ENCODE measurements around the gene MTA1.

Gene MTA1

GRCh38 chr14:105455086-105455640 lies 35.5 kb downstream of the MTA1 start:
- Histone ChIP-seq H3K27ac (ENCODE audit: low read depth, low read length) (no peak overlapping the region), H3K27me3 (ENCODE audit: control insufficient read depth, low read length) (no peaks in the 10 kb centered on the region), H3K36me3 (ENCODE audit: control insufficient read depth, low read length) (peaks cover 52% of the 10 kb centered on the region), H3F3A (ENCODE audit: control insufficient read depth, insufficient read depth) (no peaks in the 10 kb centered on the region), H3K4me1 (ENCODE audit: control insufficient read depth, low read length) (no peaks in the 10 kb centered on the region), H3K4me3 (ENCODE audit: low read length) (no peak overlapping the region), H3K79me2 (ENCODE audit: control insufficient read depth, low read length) (no peaks in the 10 kb centered on the region), H3K9me2 (replicated peaks; ENCODE audit: control insufficient read depth, low read length) (no peaks in the 10 kb centered on the region), H3K9me3 (ENCODE audit: control insufficient read depth, insufficient read depth, low read length) (no peaks in the 10 kb centered on the region), H4K20me1 (ENCODE audit: control insufficient read depth, insufficient read depth, low read depth, low read length) (no peaks in the 10 kb centered on the region), H3K4me2 (ENCODE audit: low read length) (no peak overlapping the region)
- TF ChIP-seq, protein P1, sequence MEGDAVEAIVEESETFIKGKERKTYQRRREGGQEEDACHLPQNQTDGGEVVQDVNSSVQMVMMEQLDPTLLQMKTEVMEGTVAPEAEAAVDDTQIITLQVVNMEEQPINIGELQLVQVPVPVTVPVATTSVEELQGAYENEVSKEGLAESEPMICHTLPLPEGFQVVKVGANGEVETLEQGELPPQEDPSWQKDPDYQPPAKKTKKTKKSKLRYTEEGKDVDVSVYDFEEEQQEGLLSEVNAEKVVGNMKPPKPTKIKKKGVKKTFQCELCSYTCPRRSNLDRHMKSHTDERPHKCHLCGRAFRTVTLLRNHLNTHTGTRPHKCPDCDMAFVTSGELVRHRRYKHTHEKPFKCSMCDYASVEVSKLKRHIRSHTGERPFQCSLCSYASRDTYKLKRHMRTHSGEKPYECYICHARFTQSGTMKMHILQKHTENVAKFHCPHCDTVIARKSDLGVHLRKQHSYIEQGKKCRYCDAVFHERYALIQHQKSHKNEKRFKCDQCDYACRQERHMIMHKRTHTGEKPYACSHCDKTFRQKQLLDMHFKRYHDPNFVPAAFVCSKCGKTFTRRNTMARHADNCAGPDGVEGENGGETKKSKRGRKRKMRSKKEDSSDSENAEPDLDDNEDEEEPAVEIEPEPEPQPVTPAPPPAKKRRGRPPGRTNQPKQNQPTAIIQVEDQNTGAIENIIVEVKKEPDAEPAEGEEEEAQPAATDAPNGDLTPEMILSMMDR (IDR thresholded peaks at IDR 0.05; ENCODE audit: low read depth, low read length, poor library complexity, severe bottlenecking) = no peak
- no peak for TF ChIP-seq EZH2phosphoT487 (IDR thresholded peaks at IDR 0.05; ENCODE audit: borderline replicate concordance, low read length)

DNA sequence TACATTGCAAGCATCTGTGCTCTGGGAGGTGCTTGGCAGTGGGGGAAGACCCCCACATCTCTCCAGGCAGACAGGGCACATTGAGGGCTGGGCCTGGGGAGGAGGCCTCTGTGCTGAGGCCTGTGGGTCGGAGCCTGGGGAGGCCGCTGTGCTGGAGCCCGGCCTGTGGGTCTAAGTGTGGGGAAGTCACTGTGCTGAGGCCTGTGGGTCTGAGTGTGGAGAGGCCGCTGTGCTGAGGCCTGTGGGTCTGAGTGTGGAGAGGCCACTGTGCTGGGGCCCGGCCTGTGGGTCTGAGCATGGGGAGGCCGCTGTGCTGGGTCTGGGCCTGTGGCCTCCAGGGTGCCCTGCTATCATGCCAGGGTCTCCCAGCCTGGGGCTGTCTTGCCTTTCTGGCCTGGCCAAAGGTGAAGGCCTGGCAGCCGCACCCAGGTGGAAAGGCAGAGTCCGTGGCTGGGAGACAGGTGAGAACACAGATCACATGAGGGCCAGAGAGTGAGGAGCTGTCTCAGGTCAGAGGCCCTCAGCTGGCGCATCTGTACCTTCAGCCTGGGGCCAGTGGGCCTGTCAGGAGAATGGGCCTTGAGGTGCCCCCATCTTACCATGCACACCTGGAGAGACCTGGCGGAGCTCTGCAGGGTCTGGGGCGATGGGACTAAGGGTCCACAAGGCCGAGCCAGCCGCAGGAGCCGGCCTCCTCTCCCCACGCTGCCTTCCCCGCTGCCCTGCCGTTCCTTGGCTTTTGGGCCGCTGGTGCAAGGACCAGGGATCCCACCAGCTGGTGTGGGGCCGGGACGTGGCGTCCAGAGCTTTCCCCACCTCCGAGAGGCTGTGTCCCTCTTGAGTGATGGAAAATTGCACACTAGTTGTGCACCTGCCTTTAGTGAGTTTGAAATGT lies 36.4 kb downstream of the MTA1 start:
- no peaks in the 10 kb centered on the region for H3K4me1 ChIP-seq (ENCODE audit: control insufficient read depth, low read length)
- no peaks in the 10 kb centered on the region for H3K9me2 ChIP-seq (replicated peaks; ENCODE audit: control insufficient read depth, low read length)
- TF ChIP-seq EZH2phosphoT487 (IDR thresholded peaks at IDR 0.05; ENCODE audit: borderline replicate concordance, low read length) = no peak
- TF ChIP-seq, protein P1 (IDR thresholded peaks at IDR 0.05; ENCODE audit: low read depth, low read length, poor library complexity, severe bottlenecking) = no peak
- no peak overlapping the region for H3K27ac ChIP-seq (ENCODE audit: low read depth, low read length)
- no peak overlapping the region for H3K4me2 ChIP-seq (ENCODE audit: low read length)
- no peak overlapping the region for H3K4me3 ChIP-seq (ENCODE audit: low read length)
- no peaks in the 10 kb centered on the region for H3F3A ChIP-seq (ENCODE audit: control insufficient read depth, insufficient read depth)
- H3K79me2 ChIP-seq (ENCODE audit: control insufficient read depth, low read length) = no peaks in the 10 kb centered on the region
- H3K27me3 ChIP-seq (ENCODE audit: control insufficient read depth, low read length) = no peaks in the 10 kb centered on the region
- H3K36me3 ChIP-seq (ENCODE audit: control insufficient read depth, low read length) = peaks cover 52% of the 10 kb centered on the region
- no peaks in the 10 kb centered on the region for H4K20me1 ChIP-seq (ENCODE audit: control insufficient read depth, insufficient read depth, low read depth, low read length)
- H3K9me3 ChIP-seq (ENCODE audit: control insufficient read depth, insufficient read depth, low read length) = no peaks in the 10 kb centered on the region

- H3K79me2 ChIP-seq (ENCODE audit: control insufficient read depth, low read length) = no peaks in the 10 kb centered on the region
- no peaks in the 10 kb centered on the region for H3K4me1 ChIP-seq (ENCODE audit: control insufficient read depth, low read length)
- no peak overlapping the region for H3K4me2 ChIP-seq (ENCODE audit: low read length)
- no peaks in the 10 kb centered on the region for H4K20me1 ChIP-seq (ENCODE audit: control insufficient read depth, insufficient read depth, low read depth, low read length)
- no peaks in the 10 kb centered on the region for H3K9me2 ChIP-seq (replicated peaks; ENCODE audit: control insufficient read depth, low read length)
- no peaks in the 10 kb centered on the region for H3F3A ChIP-seq (ENCODE audit: control insufficient read depth, insufficient read depth)
- TF ChIP-seq EZH2phosphoT487 (IDR thresholded peaks at IDR 0.05; ENCODE audit: borderline replicate concordance, low read length) = no peak
- TF ChIP-seq, protein P1 (IDR thresholded peaks at IDR 0.05; ENCODE audit: low read depth, low read length, poor library complexity, severe bottlenecking) = no peak
- peaks cover 56% of the 10 kb centered on the region for H3K36me3 ChIP-seq (ENCODE audit: control insufficient read depth, low read length)
- no peak overlapping the region for H3K27ac ChIP-seq (ENCODE audit: low read depth, low read length)
- H3K4me3 ChIP-seq (ENCODE audit: low read length) = no peak overlapping the region
- no peaks in the 10 kb centered on the region for H3K9me3 ChIP-seq (ENCODE audit: control insufficient read depth, insufficient read depth, low read length)
- no peaks in the 10 kb centered on the region for H3K27me3 ChIP-seq (ENCODE audit: control insufficient read depth, low read length)
Observed at GRCh38 chr14:105456736-105457617, 37.4 kb downstream of the MTA1 start.
